Mesodermal cell (in vitro differentiated cells): Measurements from ENCODE around the gene FREM1.

ENCODE experiments used
- H3K27ac ChIP-seq: 2 replicates; pipeline ENCODE4 v1.7.0; 2013; ENCODE audit warnings: mild to moderate bottlenecking, low read depth, low read length, moderate library complexity; ENCODE audit not compliant: severe bottlenecking
- H3K36me3 ChIP-seq: 2 replicates; pipeline ENCODE4 v1.7.1; 2013; ENCODE audit warnings: mild to moderate bottlenecking, low read length, moderate library complexity; ENCODE audit not compliant: control insufficient read depth, insufficient read depth
- H3K4me1 ChIP-seq: one replicate; pipeline ENCODE4 v1.7.1; 2013; ENCODE audit warnings: mild to moderate bottlenecking, low read length; ENCODE audit not compliant: insufficient read depth, control insufficient read depth, poor library complexity, severe bottlenecking
- H3K4me3 ChIP-seq: 2 replicates; pipeline ENCODE4 v1.7.0; 2013; ENCODE audit warnings: low read length, control low read depth, mild to moderate bottlenecking; ENCODE audit not compliant: insufficient read depth, poor library complexity, severe bottlenecking; ENCODE audit errors: extremely low read depth
- H3K9me3 ChIP-seq: 2 replicates; pipeline ENCODE4 v1.7.1; 2013; ENCODE audit warnings: mild to moderate bottlenecking, low read length, moderate library complexity; ENCODE audit not compliant: control insufficient read depth
- WGBS, 2 experiments: methylation state at CpG; one replicate each; pipeline ENCODE4 v1.1.5; 2013; ENCODE audit warnings: missing lambda C conversion rate in 2 of 2; ENCODE audit not compliant: insufficient coverage in 2 of 2; 5-methylcytosine and 5-hydroxymethylcytosine counted together

FREM1 gene

GRCh38 chr9:14846871-14847311 is 63.3 kb downstream of the FREM1 start:
- Histone ChIP-seq H3K9me3 (no peaks in the 10 kb centered on the region), H3K36me3 (peaks cover 5% of the 10 kb centered on the region), H3K27ac (no peak overlapping the region), H3K4me3 (no peak overlapping the region), H3K4me1 (no peaks in the 10 kb centered on the region)
- WGBS, 2 experiments, result 0% methylated on average over 2 of the region's 3 CpGs; no CpG with 5 or more reads in 1 of the 2 experiments

DNA sequence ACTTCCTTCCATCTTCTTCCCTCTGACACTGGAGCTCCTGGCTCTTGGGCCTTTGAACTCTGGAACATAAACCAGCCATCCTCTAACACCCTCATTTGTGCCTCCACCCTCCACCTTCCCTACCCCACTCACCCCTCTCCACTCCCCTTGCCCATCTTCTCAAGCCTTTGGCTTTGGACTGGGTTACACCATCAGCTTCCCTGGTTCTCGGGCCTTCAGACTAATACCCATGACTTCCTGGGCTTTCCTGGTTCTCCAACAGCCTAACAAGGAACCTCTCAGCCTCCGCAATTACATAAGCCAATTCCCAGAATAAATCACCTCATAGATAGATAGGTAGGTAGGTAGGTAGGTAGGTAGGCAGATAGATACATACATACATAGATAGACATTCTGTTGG is 67.1 kb downstream of the FREM1 start:
- H3K36me3 ChIP-seq, result peaks cover 5% of the 10 kb centered on the region

DNA sequence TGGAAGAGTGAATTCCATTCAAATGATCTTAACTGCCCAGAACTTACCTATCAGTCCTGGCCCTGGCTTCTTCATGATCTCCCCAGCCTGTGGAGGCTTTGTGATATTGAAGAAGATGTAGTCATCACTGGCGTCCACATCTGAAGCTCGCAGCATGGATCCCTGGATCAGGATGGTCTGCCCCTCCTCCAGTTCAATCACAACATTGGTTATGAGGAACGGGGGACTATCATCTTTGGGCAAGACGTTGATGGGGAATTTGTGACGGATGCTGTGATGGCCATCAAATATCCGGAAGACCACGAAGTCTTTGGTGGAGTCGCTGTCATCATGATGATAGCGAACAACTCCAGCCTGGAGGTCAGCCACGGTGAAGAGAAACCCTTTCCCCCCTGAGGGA is 68.0 kb downstream of the FREM1 start:
- Histone ChIP-seq H3K9me3 (no peaks in the 10 kb centered on the region), H3K36me3 (peaks cover 5% of the 10 kb centered on the region), H3K4me3 (no peak overlapping the region), H3K4me1 (no peaks in the 10 kb centered on the region), H3K27ac (no peak overlapping the region)
- WGBS, 2 experiments, result 92 to 96% methylated on average over 8 to 10 of the region's 10 CpGs

More for the DNA sequence above, 67.1 kb downstream of the FREM1 start:
- Histone ChIP-seq H3K4me1 (no peaks in the 10 kb centered on the region), H3K9me3 (no peaks in the 10 kb centered on the region), H3K4me3 (no peak overlapping the region), H3K27ac (no peak overlapping the region)
- WGBS, 2 experiments, result 100% methylated on average over 1 of the region's 2 CpGs; no CpG with 5 or more reads in 1 of the 2 experiments

DNA sequence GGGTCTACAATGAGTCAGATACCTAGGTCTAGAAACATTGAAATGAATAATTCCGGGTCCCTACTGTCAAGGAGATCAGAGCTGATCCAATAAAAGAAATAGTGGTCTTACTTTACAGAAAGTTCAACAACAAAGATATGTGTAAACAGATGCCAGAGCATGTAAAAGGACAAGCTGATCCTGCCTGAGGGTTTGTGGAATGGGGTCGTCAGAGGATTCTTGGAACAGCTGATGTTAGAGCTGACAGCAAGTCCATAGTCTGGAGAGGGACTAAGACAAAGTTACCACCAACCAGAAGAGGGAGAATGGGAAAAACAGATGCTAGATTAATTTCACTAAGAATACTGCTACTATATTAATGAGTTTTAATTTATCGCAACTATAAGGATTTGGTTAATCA is 71.5 kb downstream of the FREM1 start:
- 82 to 100% methylated on average over 1 to 3 of the region's 3 CpGs for WGBS, 2 experiments
- H3K9me3 ChIP-seq, result no peaks in the 10 kb centered on the region
- peaks cover 5% of the 10 kb centered on the region for H3K36me3 ChIP-seq
- H3K4me3 ChIP-seq, result no peak overlapping the region
- H3K27ac ChIP-seq, result no peak overlapping the region
- no peaks in the 10 kb centered on the region for H3K4me1 ChIP-seq

GRCh38 chr9:14836885-14837284 is 73.3 kb downstream of the FREM1 start:
- Histone ChIP-seq H3K9me3 (peaks cover under 1% of the 10 kb centered on the region), H3K36me3 (no peaks in the 10 kb centered on the region), H3K4me3 (no peak overlapping the region), H3K4me1 (no peaks in the 10 kb centered on the region), H3K27ac (no peak overlapping the region)
- WGBS, 2 experiments, result 94 to 96% methylated on average over 3 to 6 of the region's 7 CpGs

- Histone ChIP-seq H3K27ac (no peak overlapping the region), H3K4me3 (no peak overlapping the region), H3K4me1 (no peaks in the 10 kb centered on the region), H3K9me3 (peaks cover 6% of the 10 kb centered on the region), H3K36me3 (no peaks in the 10 kb centered on the region)
- 95 to 97% methylated on average over 9 to 14 of the region's 14 CpGs for WGBS, 2 experiments
These were observed 78.6 kb downstream of the FREM1 start for GRCh38 chr9:14831661-14832060.

- WGBS, 2 experiments, result 96% methylated on average over 4 to 5 of the region's 6 CpGs
- H3K27ac ChIP-seq, result no peak overlapping the region
- H3K4me3 ChIP-seq, result no peak overlapping the region
These were observed 79.2 kb downstream of the FREM1 start for GRCh38 chr9:14831074-14831473.

GRCh38 chr9:14830057-14830456 is 80.2 kb downstream of the FREM1 start:
- Histone ChIP-seq H3K27ac (no peak overlapping the region), H3K36me3 (no peaks in the 10 kb centered on the region), H3K4me3 (no peak overlapping the region), H3K4me1 (no peaks in the 10 kb centered on the region), H3K9me3 (peaks cover 6% of the 10 kb centered on the region)
- no CpG with 5 or more reads among the region's 1 CpG for WGBS, 2 experiments

More at GRCh38 chr9:14831074-14831473, 79.2 kb downstream of the FREM1 start:
- H3K4me1 ChIP-seq, result no peaks in the 10 kb centered on the region
- peaks cover 6% of the 10 kb centered on the region for H3K9me3 ChIP-seq
- no peaks in the 10 kb centered on the region for H3K36me3 ChIP-seq

- Histone ChIP-seq H3K27ac (no peak overlapping the region), H3K36me3 (no peaks in the 10 kb centered on the region), H3K4me3 (no peak overlapping the region)
These were observed 81.0 kb downstream of the FREM1 start for GRCh38 chr9:14829204-14829603.

DNA sequence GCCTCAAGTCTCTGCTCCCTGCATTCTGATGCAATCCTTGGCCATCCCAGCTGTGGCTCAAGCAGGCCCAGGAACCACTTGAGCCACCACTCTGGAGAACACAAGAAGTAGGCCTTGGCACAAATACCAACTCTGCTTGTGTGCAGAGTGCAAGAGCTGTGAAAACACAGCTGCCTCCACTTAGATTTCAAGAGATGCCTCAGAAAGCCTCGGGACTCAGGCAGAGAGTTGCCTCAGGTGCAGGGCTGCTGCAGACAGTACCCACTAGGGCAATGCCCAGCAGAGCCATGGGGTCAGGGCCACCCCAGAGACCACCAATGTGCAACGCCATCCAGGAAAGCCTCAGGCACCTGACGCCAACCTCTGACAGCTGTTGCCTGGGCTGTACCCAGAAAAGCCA is 82.4 kb downstream of the FREM1 start:
- no peak overlapping the region for H3K27ac ChIP-seq
- peaks cover 3% of the 10 kb centered on the region for H3K36me3 ChIP-seq
- 95 to 97% methylated on average over 3 of the region's 3 CpGs for WGBS, 2 experiments
- H3K9me3 ChIP-seq, result peaks cover 6% of the 10 kb centered on the region
- no peaks in the 10 kb centered on the region for H3K4me1 ChIP-seq
- H3K4me3 ChIP-seq, result no peak overlapping the region

More at GRCh38 chr9:14829204-14829603, 81.0 kb downstream of the FREM1 start:
- no peaks in the 10 kb centered on the region for H3K4me1 ChIP-seq
- H3K9me3 ChIP-seq, result peaks cover 6% of the 10 kb centered on the region

- Histone ChIP-seq H3K9me3 (no peaks in the 10 kb centered on the region), H3K4me3 (no peak overlapping the region), H3K4me1 (no peaks in the 10 kb centered on the region), H3K36me3 (peaks cover 3% of the 10 kb centered on the region), H3K27ac (no peak overlapping the region)
- no CpG with 5 or more reads among the region's 1 CpG for WGBS, 2 experiments
These were observed 85.7 kb downstream of the FREM1 start for GRCh38 chr9:14824481-14824880.
